GM21723 (cell line): ENCODE data around the gene KRTAP9-4.
"Not testable (repeated sequence)": the region's sequence is repeated elsewhere in the genome, so short reads cannot be mapped to it uniquely, and the experiment has no call there.

Source experiments
- ATAC-seq: cut with Tn5 transposase; IDR thresholded peaks from one replicate; pipeline ENCODE4 v1.9.1; 2021; ENCODE audit warnings: mild to moderate bottlenecking, moderate library complexity; ENCODE audit not compliant: unreplicated experiment

The KRTAP9-4 gene

GRCh38 chr17:41249637-41250240 is at the start of gene KRTAP9-4:
KRTAP9-4 (plus strand) TSS chr17:41249687; CDS start chr17:41249721, 34 bp downstream.
- not testable (repeated sequence) for ATAC-seq

- no peak for ATAC-seq
Observed at GRCh38 chr17:41211845-41212466, 37.5 kb upstream of the KRTAP9-4 start.

GRCh38 chr17:41212524-41213169 is 36.8 kb upstream of the KRTAP9-4 start:
- ATAC-seq = no peak

- no peak for ATAC-seq
Observed at GRCh38 chr17:41215681-41216080, 33.8 kb upstream of the KRTAP9-4 start.

GRCh38 chr17:41223821-41224220 is 25.7 kb upstream of the KRTAP9-4 start:
- no peak for ATAC-seq

GRCh38 chr17:41226051-41226450 is 23.4 kb upstream of the KRTAP9-4 start:
- ATAC-seq = no peak

- ATAC-seq = not testable (repeated sequence)
Observed at GRCh38 chr17:41226598-41227095, 22.8 kb upstream of the KRTAP9-4 start, which contains the start of gene KRTAP9-2. KRTAP9-2 (plus strand) TSS chr17:41226648; CDS start chr17:41226655, 7 bp downstream.

GRCh38 chr17:41230094-41230493 is 19.4 kb upstream of the KRTAP9-4 start:
- no peak for ATAC-seq

GRCh38 chr17:41231731-41232130 is 17.8 kb upstream of the KRTAP9-4 start:
- ATAC-seq = no peak

GRCh38 chr17:41232399-41233105 is 16.9 kb upstream of the KRTAP9-4 start, which contains the start of gene KRTAP9-3:
KRTAP9-3 (plus strand) TSS chr17:41232449; CDS start chr17:41232502, 53 bp downstream.
- ATAC-seq = not testable (repeated sequence)

- not testable (repeated sequence) for ATAC-seq
Observed at GRCh38 chr17:41237116-41237515, 12.4 kb upstream of the KRTAP9-4 start.

GRCh38 chr17:41237949-41238437 is 11.5 kb upstream of the KRTAP9-4 start, which contains the start of gene KRTAP9-8:
KRTAP9-8 (plus strand) TSS chr17:41237999; CDS start chr17:41238052, 53 bp downstream.
- not testable (repeated sequence) for ATAC-seq

- ATAC-seq = not testable (repeated sequence)
Observed at GRCh38 chr17:41246995-41247787, 2.3 kb upstream of the KRTAP9-4 start.

GRCh38 chr17:41251261-41251660 is 1.8 kb downstream of the KRTAP9-4 start:
- no peak for ATAC-seq

- no peak for ATAC-seq
Observed at GRCh38 chr17:41254861-41255260, 5.4 kb downstream of the KRTAP9-4 start.

GRCh38 chr17:41255381-41256290 is 6.1 kb downstream of the KRTAP9-4 start, which contains the start of gene KRTAP9-9:
KRTAP9-9 (plus strand) TSS chr17:41255384.
- ATAC-seq = not testable (repeated sequence)

- no peak for ATAC-seq
Observed at GRCh38 chr17:41256291-41256685, 6.8 kb downstream of the KRTAP9-4 start.

- ATAC-seq = no peak
Observed at GRCh38 chr17:41258406-41258805, 8.9 kb downstream of the KRTAP9-4 start.

- no peak for ATAC-seq
Observed at GRCh38 chr17:41263212-41263611, 13.7 kb downstream of the KRTAP9-4 start.
